Stimulated activated CD4-positive, alpha-beta T cell treated with anti-CD3 and anti-CD28 coated beads, TNF-alpha, amount 100 ng/mL, for 48 hours (primary cell): ENCODE measurements around the gene TTI1.
"Not testable (repeated sequence)": the region's sequence is repeated elsewhere in the genome, so short reads cannot be mapped to it uniquely, and the experiment has no call there.

Experiments
- DNase-seq, 3 donors: peaks; one replicate each; pipeline ENCODE4 v3.0.0-alpha.2; 2020; ENCODE audit warnings: low read depth in 3 of 3

Gene TTI1

DNA sequence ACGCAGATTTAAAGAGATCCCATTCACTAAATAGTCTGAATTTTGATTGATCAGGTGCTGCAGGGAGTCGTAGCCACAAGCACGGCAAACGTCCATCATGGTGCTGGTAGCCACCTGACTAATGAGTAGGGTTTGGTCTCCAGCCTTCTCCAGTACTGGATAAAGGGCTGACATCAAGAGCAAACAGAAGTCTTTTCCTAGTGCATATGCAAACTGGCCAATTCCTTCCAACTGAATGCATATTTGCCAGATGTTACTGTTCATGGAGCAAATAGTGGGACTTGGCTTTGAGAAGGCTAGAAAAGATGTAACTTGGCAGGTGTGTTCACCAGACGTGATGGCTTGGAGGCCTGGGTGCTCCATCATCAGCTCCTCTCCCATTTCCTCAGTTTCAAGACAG is 21.6 kb downstream of the TTI1 start:
- no peak for DNase-seq

DNA sequence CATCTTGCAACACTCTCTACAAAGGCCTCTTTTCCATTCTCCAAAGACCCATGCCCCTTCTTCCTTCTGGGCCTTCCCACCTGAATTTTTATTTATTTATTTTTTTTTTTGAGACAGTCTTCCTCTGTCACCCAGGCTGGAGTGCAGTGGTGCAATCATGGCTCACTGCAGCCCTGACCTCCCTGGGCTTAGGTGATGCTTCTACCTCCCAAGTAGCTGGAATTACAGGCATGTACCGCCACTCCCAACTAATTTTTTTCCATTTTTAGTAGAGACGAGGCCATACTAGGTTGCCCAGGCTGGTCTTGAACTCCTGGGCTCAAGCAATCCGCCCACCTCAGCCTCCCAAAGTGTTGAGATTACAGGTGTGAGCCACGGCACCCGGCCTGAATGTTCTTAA is 23.8 kb downstream of the TTI1 start:
- DNase-seq, result not testable (repeated sequence)

DNA sequence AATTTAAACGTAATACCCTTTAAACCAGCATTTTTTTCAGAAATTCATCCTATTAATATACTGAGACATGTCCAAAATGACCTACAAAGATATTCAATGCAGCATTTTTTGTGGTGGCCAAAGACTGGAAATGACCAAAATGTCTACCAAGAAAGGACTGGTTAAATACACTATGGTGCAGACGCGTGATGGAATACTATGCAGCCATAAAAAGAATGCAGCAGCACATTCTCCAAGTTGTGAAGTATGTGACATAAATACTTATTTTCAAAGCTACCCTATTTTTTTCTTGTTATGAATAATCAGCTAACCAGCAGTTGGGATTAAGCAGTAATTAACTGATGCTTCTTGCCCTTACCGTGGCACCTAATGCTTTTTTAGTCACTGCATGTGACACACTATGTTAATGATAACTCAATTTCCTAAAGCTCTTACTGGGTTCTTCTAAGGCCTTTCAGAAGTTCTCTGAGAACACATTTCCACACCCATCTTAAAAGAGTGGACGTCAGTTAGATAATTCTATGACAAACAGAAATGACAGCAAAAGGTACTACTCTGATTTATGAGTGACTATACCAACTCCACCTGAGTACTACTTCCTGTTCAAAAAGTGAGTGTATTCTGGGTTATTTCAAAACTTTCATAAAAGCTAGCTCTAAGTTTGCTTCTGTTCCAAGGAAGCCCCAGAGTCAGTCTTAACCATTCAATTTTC is 24.9 kb downstream of the TTI1 start:
- no peak for DNase-seq

DNA sequence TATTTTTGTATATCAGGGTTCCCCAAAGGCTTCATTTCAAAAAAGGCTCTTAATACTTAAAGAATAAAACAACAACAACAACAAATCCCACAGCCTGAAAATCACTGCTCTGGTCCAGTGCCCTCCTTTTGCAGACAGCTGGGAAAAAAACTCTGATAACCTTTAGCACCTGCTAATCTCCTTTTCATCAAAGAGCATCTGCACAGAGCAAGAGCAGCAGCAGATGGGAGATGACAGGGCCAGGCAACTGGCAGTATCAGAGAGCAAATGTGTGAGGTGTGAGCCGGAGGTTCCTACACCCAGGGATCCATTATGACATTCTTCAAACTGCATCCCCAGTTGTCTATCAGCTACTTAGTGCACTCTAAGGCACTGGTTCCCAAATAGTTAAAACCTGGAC is 25.7 kb downstream of the TTI1 start:
- no peak for DNase-seq

DNA sequence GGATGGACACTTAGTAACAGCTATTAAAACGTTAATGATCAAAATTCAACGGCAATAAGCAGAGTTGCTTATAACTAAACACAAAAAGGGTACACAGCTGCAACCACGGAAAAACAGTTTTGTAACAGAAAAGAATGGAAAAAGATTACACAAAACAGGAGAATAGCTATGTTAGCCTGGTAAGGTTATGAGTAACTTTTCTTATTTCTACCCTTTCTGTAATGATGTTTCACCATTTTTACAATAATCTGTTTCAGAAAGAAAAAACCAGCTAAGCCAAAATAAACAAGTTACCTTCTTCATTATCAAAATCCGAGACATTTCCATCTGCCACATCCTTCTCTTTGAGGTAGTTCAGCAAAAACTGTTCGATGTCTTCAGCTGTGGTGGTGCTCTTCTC is 27.4 kb downstream of the TTI1 start:
- DNase-seq, result no peak

DNA sequence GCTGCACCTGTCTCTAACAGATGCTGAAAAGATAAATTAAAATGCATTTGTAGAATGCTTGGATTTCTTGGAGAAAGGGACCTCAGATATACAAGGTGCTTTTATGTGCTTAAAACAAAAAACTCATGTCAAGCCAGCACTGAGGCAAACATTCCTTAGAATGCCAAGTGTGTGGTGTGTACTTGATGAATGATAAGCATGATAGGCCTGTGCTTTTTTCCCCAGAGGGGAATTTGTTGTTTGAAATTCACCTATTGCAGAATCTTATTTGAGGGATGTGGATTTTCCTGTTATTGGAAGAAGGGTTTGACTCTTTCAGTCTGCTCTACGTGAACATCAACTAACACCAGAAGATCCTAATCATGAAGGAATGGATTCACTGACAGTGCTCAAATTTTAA is 28.8 kb downstream of the TTI1 start:
- no peak for DNase-seq

DNA sequence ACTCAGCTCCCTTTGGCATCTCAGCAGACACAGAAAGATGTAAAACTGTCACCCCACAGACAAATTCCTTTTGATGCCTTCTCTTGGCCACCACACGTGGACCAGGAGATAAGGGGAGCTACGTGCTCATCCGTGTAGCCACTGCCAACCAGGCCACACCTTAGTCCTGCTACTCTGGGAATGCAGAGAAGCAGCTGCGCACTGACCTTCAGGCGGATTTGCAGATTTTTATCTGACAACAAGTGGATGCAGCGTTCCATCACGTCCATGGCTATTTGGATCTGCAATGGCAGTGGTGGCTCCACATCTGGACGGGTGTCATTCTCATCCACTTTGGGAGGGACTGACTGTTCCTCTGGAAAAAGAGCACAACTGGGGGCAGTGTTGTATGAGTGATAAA is 30.8 kb downstream of the TTI1 start:
- DNase-seq, result no peak

DNA sequence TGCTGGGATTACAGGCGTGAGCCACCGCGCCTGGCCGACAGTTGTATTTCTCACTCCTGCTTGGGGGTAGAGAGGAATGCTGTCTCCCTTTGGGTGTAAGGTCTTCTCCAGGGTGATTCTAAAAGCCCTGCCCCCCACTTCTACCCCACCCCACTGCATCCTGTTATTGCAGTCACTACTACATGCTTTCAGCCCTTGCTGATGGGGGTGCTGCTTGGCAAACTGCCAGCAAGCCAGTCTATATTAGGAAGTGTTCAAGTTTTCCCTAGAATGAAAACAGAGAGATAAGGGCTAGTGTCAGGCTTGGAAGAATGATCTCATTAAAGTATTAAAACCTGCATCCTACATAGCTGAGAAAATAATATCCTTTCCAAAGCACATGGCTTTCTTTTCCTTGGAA is 31.3 kb downstream of the TTI1 start:
- no peak for DNase-seq

DNA sequence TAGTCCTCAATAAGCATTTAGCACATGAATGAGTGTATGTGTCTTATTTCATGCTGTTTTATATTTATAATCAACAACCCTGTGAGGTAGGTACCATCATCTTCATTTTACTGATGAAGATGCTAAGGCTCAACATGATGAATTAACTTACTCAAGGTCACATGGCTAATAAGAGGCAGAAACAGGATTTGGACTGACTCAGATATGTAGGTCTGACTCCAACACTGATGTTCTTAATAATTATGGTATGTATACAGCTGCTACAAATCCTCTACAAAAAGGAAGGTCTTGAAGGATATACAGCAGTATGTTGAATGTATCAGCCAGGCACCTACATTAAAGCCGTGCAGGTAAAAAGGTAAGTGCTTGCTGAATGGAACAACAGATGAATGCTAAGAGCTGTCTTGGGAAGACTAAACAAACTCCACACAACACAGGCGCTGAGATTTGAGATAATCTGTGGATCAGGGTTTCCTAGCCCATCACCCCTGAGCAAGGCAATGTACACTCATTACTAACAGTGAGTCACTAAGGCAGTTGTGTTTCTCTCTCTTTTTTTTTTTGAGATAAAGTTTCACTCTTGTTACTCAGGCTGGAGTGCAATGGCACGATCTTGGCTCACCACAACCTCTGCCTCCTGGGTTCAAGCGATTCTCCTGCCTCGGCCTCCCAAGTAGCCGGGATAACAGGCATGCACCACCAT is 31.9 kb downstream of the TTI1 start:
- no peak for DNase-seq

DNA sequence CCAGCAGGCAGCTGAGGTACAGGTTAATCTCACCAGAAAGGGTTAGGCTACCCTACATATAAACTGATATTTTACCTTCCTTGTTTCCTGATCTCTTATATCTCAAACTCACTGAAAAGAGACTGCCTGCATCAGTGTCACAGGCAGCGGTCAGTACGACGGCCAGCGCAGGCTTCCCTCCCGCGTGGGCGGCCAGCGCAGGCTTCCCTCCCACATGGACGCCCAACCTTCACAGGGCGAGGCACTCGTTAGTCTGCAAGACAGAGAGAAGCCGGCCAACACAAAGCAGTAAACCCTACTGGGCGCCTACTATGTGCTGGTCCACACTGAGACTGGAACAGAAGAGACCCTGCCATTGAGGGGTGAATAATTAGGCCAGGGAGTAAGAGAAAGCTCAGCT is 33.0 kb downstream of the TTI1 start:
- no peak for DNase-seq

DNA sequence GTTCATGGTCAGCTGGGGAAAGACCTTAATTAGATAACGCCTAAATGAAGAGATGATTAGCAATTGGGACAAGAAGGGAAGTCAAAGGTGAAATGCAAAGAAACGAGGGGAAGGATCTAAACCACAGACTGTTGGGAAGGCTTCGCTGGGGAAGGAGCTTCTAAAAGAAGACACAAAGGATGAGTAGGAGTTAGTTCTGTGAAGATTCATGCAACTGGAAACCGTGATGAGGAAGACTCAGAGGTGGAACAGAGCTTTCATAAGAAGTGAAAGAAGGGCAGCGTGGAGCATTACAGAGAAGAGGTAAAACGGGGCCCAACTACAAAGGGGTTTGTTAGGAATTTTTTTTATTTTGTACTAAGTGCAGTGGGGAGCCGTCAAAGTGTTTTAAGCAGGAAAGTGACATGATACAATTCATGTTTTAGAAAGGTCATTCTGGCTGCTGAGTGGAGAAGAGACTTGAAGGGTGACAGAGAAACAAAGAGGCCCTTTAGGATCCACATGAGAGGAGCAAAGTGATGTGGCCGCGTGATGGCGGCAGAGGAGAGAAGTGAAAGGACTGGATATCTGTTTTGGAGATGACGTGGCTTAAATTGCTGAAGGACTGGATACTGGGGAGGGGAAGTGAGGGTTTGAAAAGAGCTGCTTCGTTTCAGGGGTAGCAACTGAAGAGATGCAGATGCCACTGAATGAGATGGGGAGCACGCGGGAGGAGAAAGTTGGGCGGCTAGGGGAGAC is 33.6 kb downstream of the TTI1 start:
- DNase-seq, result no peak

DNA sequence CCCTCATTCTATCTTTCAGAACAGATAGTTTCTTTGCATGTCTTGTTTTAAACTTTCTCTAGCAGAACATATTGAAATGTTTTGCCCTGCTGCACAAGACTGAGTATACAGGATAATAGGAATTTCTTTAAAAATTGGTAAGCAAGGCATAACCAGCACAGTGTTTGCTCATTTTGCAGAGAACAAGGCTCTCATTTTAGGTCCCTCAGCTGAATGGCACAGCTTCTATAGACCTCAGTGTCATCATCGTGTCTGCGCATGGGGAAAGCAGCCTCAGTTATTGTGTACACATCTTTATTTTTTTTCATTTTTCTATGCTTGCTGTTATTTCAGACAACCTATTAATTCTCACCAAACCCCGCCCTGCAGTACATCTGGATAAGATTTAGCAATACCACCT is 35.7 kb downstream of the TTI1 start:
- DNase-seq, result no peak

DNA sequence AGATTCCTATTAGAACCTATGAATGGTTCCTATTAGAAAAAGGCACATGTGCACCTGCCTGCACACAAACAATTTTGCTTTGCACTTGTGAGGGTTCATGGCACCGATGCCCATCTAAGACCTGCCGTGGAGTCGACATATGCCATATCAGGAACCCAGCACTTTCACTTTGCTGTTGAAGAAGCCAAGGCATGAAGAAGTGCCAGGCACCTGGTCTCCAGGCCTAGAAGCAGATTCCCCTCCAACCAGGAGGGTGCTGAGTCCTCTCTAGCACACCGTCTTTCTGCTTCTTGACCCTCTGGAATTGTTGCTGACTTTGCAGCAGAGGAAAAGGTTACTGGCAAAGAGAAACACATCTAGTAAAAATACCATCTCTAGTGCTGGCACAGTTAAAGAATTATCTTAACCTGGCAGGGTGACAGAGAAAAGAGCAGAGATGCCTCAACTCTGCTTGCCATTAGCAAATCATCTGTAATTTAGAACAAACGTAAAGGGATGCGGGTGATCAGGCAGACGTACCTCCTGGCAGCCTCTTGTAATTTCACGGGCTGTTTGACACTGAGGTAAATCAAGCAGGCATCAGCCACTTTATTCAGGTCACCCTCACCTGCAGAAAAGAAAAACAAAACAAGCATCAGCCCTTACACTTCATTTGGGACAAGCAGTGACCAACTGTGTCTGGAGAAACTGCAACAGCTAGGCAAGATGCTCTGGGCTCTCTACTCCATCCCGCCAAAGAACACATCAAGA is 37.2 kb downstream of the TTI1 start:
- no peak for DNase-seq

DNA sequence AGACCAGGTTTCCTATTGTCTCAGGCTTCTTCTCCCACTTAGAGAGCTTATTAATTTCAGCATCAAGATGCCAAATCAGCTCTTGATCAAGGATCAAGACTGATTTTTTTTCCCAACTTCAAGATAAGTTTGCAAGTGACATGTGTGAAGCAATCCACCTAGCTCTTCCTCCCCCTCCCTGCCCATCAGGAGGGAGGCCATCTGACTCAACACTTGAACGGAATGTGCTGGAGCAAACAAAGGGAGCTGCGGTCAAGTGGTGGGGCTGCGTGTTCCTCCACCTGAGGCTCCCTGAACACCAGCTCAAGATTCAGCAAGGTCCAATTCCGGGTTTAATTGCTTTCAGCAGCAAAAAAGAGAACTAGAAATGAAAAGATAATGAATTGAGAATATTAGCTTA is 38.7 kb downstream of the TTI1 start:
- DNase-seq, result no peak

DNA sequence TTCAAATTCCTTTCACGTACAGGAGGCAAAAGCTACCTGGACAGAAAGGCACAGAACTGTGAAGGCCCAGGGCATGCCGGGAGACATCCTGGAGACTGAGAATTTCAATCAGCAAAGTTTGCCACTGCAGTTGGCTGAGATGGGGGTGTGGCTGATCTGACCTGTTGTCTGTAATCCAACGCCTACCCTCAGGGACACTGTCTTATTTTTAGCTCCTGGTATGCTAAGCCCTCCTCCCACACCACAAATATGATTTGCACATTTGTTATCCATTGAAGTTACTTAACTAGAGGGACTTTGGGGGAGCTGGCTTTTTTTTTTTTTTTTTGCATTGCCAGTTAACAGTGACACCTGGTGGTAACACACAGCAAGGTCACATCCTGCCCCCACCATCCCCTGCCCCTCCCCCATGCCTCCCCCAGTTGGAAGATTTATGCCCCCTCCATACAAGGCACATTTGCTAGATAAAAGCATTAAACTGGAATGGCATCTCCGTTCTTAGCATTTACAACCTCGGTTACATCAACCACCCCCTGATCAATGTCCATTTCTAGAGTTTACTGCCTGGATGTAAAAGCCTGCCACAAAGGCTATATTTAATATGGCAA is 40.4 kb downstream of the TTI1 start:
- DNase-seq, result no peak

DNA sequence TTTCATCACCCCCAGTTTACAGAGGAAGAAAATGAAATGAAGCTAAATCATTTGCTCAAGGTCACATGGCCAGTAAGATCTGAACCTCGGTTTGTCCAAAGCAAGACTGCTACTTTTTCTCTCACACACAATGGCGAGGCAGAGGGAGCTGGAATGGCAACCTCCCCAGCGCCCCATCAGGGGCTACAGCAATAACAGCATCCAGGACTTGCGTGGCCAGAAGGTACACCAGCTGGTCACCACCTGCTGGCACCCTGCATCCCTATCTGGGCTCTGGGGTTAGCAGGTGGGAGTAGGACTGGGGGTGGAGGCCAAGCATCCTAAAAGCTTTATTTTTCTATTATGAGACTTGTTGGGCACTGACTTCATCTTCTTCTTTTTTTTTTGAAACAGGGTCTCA is 41.3 kb downstream of the TTI1 start:
- DNase-seq, result no peak

DNA sequence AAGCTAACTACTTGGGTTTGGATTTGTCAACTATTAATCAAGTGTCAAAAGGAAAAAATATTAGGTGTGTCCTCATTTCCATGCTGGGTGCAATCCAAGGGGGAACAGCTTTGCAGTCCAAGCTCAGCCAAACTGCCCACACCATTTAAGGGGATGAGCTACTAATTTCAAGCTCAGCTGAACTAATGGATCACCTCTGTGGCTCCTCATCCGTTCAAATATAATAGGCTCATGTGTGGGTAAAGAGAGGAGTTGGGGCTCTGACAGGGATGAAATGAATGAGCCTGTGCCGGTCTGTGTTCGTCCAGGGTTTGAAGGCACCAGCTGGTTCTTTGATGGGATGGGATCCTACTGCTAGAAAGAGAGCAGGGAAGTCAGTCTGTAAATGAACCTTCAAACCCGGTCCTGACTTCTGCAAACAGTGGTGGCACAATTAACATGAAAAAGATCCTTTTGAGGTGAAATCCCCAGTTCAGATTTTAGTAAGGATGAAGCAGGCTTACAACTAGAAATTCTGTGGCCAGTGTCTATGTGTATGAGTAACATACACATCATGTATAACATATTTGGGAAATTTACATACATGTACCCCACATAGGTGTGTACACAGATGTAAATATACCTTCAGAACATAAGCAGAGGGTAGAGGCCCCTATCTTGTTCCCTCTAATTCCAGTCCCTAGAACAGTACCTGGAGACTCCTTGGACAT is 41.9 kb downstream of the TTI1 start:
- DNase-seq, result no peak

DNA sequence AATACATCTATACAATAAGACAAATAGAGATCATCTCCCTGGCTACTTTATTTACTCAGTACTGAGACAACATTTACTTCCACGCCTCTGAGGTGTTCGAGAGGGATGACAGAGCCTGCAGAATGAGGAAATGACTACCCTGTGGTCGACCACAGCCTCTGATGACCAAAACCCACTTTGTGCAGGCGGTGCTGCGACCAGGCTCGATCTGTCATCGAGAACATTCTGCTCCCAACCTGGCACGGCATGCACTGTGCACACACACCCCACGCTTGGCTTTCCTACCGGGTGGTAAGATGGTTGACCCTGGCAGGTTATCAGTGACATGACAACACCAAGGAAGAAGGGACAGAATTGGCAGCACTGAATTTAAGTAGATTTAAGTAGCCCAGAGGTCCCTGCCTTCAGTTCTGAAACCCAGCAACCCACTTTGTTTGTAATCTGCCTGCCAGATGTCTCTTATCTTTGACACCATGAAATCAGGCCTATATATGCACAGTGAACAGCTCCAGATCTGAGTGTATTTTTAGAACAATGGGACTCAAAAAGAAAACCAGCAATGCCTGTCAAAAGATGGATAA is 42.6 kb downstream of the TTI1 start:
- DNase-seq, result peak; percentile 36 to 48 (median 48)

DNA sequence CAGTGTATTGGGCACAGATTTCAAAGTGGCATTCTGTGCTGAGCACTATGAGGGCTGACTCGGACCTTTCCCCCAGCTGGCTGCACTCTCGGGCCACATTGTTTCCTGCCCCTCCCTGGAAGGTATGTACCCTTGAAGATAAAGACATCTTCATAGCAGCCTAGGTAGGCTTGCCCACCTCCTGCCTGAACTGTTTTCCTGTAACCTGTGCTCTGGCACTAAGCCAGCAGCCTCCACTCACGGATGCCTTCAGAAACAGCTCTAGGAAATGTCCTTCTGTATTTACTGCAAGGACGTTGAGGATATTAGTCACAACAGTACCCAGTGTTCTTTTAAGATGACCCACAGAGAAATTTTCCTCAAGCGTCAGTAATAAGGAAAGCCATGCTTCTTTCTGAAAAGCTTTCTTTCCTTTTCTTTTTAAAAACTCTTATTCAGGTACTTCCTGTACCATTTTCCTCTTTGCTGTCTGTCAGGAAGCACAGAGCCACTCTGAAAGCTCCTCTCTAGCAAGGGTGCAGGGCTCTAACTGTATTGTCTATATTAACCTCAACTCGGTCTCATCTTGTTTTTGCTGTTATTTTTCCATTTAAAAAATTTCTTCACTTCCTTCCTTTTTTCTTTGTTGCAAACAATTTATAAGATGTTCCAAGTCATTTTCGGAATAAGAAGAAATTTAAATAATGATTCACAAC is 43.5 kb downstream of the TTI1 start:
- DNase-seq, result no peak

DNA sequence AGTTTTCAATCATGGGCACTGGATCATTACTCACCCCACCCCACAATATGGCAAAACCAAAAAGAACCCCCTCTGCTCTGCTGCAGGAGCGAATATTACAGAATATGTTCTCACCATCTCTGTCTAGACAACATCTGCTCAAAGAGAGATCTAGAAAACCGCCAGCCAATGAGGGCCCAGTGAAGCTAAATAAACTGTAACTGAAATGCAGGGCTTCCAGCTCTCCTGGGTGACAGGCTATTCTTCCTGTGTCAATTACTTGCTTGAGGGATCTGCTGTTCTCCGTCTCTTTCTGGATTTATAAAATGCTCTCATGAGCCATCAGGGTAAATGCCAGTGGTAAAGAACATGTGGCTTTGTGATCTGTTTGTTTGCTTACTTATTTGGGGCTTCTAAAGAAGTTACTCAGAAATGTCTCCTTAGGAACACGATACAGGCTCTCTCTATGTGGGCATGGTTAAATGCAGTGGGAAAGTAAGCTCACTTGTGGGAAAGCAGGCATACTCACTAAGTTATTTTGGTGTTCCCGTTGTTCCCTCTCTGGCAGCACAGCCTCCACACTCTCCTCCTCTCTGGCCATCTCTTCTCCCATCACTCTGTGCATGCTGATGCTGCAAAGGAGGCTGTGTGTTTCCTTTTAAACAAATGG is 44.8 kb downstream of the TTI1 start:
- DNase-seq, result no peak
